HepG2 (cell line): ENCODE results near the gene NRN1.

ENCODE experiments used
- CTCF ChIP-seq: sonication (generic); formaldehyde crosslinking; IDR thresholded peaks from 2 replicates; pipeline ENCODE4 v1.5.0; 2020; ENCODE audit warnings: mild to moderate bottlenecking, missing genetic modification reagents, moderate library complexity
- HMGXB4 ChIP-seq, 2 experiments: sonication (generic) in 1 of 2; formaldehyde crosslinking in 1 of 2; IDR thresholded peaks; 2 replicates each; pipeline versions ENCODE4 v1.4.0 to v1.6.1; 2018 to 2020; ENCODE audit warnings: missing genetic modification reagents in 2 of 2, borderline replicate concordance in 1 of 2, low read depth in 1 of 2, mild to moderate bottlenecking in 1 of 2, missing biosample characterization in 1 of 2
- MAX ChIP-seq: IDR thresholded peaks from 2 replicates; pipeline ENCODE4 v1.6.1; 2012; ENCODE audit warnings: inconsistent platforms
- NFE2L2 ChIP-seq: fragments of 150-350 bp; IDR thresholded peaks from 2 replicates; pipeline ENCODE4 v1.6.1; 2014; ENCODE audit warnings: low read length
- PRDM10 ChIP-seq: sonication (generic); formaldehyde crosslinking; IDR thresholded peaks from 2 replicates; pipeline ENCODE4 v1.4.0; 2020; ENCODE audit warnings: low read depth, missing genetic modification reagents
- SRSF9 ChIP-seq: fragments of 200-400 bp; formaldehyde crosslinking; IDR thresholded peaks from 2 replicates; pipeline ENCODE4 v1.6.1; 2018; ENCODE audit warnings: borderline replicate concordance, mild to moderate bottlenecking, low read depth, low read length; ENCODE audit not compliant: insufficient read depth, poor library complexity, severe bottlenecking
- TFE3 ChIP-seq: IDR thresholded peaks from 2 replicates; pipeline ENCODE4 v1.6.1; 2016
- ZNF124 ChIP-seq: sonication (generic); formaldehyde crosslinking; IDR thresholded peaks from 2 replicates; pipeline ENCODE4 v1.4.0; 2020; ENCODE audit warnings: missing genetic modification reagents
- ZNF766 ChIP-seq: sonication (generic); formaldehyde crosslinking; IDR thresholded peaks from 2 replicates; pipeline ENCODE4 v1.5.0; 2020; ENCODE audit warnings: missing genetic modification reagents, borderline replicate concordance
- ZSCAN22 ChIP-seq: sonication (generic); formaldehyde crosslinking; IDR thresholded peaks from 2 replicates; pipeline ENCODE4 v1.4.0; 2020; ENCODE audit warnings: mild to moderate bottlenecking, missing genetic modification reagents

- TF ChIP-seq HMGXB4 (CRISPR knock-in tag; IDR thresholded peaks at IDR 0.05; ENCODE audit: borderline replicate concordance in 1 of 2, low read depth in 1 of 2) (no peak), ZSCAN22 (no peak), NFE2L2 (no peak), PRDM10 (CRISPR knock-in tag) (no peak), ZNF766 (no peak), SRSF9 (no peak), MAX (no peak), TFE3 (CRISPR knock-in tag) (no peak), ZNF124 (no peak), CTCF (no peak)
Observed at GRCh38 chr6:6006428-6007365, at the start of gene NRN1.
